ENCODE results near the gene THOC3.
A peak's percentile ranks its signal among the peaks of the same experiment; 100 is the strongest.
"Not testable (repeated sequence)": the region's sequence is repeated elsewhere in the genome, so short reads cannot be mapped to it uniquely, and the experiment has no call there.

THOC3 gene, protein sequence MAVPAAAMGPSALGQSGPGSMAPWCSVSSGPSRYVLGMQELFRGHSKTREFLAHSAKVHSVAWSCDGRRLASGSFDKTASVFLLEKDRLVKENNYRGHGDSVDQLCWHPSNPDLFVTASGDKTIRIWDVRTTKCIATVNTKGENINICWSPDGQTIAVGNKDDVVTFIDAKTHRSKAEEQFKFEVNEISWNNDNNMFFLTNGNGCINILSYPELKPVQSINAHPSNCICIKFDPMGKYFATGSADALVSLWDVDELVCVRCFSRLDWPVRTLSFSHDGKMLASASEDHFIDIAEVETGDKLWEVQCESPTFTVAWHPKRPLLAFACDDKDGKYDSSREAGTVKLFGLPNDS

DNA sequence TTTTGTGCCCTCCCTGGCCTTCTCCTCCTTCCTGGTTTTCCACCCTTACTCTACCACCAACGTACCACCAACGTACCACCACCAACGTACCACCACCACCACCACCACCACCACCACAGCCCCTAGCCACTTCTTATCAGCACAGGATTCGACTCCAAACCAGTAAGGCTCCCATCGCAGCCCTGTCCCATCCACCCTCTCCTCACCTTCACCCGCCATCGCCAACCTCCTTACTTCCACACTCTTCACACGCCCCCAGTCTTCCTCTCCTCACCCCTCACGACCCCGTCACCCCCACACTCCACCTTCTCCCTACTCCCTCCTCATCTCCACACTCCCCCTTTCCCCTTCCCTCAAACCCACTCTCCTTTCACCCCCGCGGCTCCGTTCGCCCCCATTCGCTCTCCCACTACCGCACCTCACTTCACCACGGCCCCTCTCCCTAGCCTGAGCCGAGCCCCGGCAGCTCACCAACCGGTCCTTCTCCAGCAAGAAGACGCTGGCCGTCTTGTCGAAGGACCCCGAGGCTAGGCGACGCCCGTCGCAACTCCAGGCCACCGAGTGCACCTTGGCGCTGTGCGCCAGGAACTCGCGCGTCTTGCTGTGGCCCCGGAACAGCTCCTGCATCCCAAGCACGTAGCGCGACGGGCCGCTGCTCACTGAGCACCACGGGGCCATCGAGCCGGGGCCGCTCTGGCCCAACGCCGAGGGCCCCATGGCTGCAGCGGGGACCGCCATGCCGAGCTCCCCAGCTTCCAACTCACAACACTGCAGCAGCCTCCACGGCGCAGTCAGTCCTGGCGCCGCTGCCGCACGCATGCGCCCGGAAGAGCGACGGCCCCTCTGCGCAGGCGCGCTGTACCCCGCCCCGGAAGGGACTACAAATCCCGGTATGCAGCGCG, at the start of gene THOC3:
Gene THOC3 (minus strand): TSS at position 845 of the 902 bp plus-strand sequence. CDS start 107 bp downstream, at position 738.
- peak; percentile 60 to 64 for DNase-seq (ENCODE audit: low read depth in 1 of 2, low spot score in 1 of 2)

DNA sequence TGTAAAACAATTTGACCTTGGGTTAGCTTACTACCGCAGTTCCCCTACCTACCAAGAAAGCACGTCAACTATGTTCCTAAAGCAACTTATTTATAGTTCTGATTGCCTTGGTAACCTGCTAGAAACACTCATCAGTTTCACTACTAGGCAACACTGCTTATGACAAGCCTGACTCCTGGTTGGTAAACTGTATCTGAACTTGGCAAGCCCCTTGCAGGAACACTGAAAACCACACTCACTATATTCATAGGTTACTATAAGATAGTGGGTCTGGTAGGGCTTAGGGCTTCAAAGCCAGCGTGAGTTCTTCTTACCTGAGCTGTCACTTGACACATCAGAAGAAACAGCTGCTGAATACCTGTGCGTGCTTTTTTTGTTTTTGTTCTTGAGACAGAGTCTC, 49.2 kb upstream of the THOC3 start:
- not testable (repeated sequence) for DNase-seq (ENCODE audit: low read depth in 1 of 2, low spot score in 1 of 2)

DNA sequence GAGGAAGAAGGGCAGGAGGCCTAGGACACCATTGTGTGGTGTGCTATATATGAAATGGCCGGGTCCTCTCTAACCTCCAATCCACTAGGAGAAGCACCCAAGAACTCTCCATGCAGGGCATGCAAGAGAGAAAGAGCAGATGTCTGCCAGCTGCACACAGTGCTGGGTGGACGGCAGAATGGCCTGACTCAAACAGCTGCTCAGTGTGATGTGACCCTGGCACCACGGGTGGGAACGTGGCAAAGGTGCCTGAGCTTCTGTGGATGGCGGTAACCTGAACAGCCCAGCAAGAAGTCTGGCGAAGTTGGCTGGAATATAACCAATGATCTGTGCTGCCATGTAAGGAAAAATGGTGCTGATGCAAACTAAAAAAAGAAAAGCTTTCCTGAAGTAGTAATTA, 46.2 kb upstream of the THOC3 start:
- not testable (repeated sequence) for DNase-seq (ENCODE audit: low read depth in 1 of 2, low spot score in 1 of 2)

DNA sequence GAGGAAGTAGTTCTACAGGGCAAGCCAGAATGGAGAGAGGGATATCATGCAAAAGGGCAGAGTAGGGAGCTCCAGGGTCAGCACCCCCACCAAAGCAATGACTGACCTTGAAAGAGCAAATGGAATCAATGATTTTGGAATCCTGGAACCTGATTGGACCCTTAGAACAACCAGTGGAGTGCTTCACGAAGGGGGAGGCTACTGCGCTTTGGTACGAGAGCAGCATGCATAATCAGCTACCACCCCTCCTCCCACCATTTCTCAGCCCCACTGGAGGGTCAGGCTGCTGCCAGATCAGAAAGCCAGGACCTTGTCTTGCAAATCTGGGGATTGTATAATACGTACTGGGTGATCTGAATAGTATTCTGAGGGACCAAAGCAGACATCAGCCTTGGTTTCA, 43.0 kb upstream of the THOC3 start:
- DNase-seq (ENCODE audit: low read depth in 1 of 2, low spot score in 1 of 2) = not testable (repeated sequence)

DNA sequence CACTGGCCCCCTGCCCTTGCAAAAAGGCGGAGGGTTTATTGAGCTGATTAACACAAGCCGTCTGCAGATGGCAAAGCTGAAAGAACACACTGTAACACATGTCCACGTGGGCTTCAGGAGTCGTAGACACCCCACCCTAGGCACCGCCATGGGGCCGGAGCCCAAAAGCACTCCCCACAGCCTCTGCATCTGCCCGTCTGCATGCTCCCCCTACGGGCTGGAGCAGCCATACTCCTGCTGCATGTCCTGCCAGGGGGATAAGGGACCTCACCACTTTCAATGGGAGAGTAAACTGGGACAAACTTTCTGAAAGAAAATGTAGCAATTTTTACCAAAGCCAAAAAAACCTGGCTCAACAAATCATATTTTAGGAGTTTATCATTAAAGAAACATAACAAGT, 42.1 kb upstream of the THOC3 start:
- DNase-seq (ENCODE audit: low read depth in 1 of 2, low spot score in 1 of 2) = not testable (repeated sequence)

DNA sequence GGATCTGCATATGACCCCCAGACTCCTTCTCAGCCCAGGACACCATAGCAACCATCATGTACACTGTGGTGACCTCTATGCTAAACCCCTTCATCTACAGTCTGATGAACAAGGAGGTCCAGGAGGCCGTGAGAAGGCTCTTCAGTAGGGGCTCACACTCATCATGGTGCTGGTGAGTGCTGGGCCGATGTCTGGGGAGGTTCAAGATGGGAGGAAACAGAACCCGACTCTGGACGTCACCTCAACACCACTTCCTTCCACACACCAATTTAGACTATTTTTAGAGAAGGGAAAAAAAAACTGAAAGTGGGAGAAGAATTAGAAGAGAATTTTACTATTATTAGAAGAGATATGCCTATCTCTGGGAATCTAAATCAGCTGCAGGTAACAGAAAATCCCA, 39.1 kb upstream of the THOC3 start:
- DNase-seq (ENCODE audit: low read depth in 1 of 2, low spot score in 1 of 2) = not testable (repeated sequence)

DNA sequence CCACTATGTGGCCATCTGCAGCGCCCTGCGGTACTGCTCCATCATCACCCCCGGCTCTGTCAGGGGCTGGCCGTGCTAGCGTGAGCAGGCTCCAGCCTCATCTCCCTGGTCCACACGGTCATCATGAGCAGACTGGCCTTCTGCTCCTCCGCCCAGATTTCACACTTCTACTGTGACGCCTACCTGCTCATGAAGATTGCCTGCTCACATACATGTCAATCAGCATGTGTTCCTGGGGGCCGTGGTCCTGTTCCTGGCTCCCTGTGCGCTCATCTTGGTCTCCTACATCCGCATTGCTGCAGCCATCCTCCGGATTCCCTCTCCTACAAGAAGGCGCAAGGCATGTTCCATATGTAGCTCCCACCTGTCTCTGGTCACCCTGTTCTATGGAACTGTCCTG, 38.7 kb upstream of the THOC3 start:
- not testable (repeated sequence) for DNase-seq (ENCODE audit: low read depth in 1 of 2, low spot score in 1 of 2)

DNA sequence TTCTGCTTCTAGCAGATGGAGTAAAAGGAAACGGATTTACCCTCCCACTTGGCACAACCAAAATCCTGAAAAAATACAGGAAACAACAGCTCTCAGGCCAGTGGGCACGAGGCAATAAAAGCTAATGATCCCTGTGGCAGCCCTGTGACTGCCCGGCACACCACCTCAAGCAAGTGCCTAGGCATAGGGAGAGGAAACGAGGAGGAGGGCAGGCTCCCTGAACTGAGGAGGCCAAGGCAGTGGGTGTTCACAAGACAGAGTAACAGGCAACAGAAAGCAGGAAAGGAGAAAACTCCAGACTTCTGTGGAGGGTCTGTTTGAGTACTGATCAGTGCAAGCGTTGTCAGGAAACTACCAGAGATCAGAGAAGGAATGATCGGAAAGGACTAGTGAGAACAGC, 29.9 kb upstream of the THOC3 start:
- not testable (repeated sequence) for DNase-seq (ENCODE audit: low read depth in 1 of 2, low spot score in 1 of 2)

DNA sequence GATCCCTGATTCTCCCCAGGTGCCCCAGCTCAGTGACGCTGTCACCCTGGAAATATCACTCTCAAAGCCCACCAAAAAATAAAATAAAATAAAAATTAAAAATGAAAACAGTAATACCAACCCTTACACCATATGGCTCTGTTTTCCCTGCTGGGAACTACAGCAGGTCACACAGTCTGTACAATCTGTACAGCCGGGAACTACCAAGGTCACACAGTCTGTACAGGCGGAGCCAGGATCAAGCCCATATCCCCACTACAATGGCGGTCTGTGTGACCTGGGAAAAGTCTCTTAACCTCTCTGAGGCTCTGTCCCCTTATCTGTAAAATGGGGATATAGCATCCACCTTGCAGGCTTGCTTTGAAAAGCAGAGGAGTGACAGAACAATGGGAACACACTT, 29.4 kb upstream of the THOC3 start:
- DNase-seq (ENCODE audit: low read depth in 1 of 2, low spot score in 1 of 2) = not testable (repeated sequence)

DNA sequence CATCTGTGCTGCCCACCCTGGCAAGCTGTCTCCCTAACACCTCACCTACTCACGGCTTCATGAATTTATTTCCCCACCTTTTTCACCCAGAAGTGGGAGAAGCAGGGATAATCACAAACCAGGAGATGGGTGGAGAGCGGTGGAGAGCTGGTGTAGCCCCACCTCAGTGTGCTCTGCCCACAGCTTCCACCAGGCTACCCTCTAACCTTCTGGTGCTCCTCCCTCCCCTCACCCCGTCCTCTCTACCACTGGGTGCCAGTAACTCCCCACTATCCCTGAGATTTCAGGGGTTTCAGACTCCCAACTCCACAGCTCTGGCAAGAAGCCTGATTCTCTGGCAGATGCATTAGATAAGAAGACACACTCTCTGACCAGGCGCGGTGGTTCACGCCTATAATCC, 28.7 kb upstream of the THOC3 start:
- not testable (repeated sequence) for DNase-seq (ENCODE audit: low read depth in 1 of 2, low spot score in 1 of 2)

DNA sequence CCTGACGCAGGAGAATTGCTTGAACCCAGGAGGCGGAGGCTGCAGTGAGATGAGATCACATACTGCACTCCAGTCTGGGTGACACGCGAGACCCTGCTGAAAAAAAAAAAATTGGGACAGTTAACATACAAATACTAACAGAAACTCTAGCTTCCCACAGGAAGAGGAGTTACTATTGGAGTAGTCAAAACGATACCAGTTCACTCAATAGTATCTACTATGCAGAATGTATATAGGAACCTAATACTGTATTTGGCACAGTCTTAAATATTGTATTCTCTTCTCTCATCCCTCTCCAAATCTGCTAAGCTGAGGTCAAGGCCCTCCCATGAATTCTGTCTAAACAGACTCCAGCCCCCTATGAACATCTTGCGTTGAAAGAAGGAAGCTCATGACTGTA, 27.4 kb upstream of the THOC3 start:
- not testable (repeated sequence) for DNase-seq (ENCODE audit: low read depth in 1 of 2, low spot score in 1 of 2)

DNA sequence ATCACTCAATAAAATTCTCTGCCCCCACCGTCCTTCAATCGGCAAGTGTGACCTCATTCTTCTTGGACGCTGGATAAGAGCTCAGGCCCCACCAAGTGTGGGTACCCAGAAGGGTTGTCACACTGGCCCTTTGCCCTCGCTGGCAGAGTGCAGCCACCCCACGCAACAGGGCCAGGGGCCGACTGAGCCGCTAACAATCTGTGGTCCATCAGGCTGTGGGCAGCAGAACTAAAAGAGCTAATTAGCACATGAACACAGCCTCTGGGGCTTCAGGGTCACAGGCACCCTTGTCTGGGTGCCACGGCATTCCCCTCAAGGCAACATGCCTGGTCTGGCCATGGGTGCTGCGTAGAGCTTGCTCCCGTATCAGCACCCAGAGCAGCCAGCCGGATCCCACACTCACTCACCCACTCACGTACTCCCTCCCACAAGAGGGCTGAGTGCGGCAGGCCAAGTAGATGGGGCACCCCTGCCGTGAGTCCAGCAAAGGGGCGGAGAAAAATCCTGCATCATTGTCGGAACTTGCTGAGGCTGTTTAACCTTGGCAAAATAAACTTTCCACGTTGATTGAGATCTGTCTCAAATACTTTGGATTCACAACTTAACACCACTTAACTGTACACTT, 11.4 kb upstream of the THOC3 start:
- DNase-seq (ENCODE audit: low read depth in 1 of 2, low spot score in 1 of 2) = not testable (repeated sequence)

DNA sequence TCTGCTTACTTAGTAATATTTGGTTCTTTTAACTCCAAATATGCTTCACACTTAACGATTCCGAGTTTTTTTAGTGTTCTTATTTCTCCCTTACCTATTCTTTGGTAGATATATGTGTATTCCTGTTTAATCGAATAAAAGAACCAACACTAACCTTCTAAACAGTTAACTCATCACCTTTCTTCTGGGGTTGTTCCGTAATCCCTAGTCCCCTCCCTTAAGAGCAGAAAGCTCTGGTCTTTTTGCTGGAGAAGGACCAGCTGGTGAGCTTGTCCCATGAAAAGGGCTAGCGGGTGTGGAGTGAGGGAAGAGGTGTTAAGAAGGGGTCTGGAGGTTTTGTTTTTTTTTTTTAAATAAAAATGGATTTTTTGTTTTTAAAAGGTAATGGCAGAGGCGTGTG, 266 bp upstream of the THOC3 start:
- DNase-seq (ENCODE audit: low read depth in 1 of 2, low spot score in 1 of 2) = not testable (repeated sequence)

DNA sequence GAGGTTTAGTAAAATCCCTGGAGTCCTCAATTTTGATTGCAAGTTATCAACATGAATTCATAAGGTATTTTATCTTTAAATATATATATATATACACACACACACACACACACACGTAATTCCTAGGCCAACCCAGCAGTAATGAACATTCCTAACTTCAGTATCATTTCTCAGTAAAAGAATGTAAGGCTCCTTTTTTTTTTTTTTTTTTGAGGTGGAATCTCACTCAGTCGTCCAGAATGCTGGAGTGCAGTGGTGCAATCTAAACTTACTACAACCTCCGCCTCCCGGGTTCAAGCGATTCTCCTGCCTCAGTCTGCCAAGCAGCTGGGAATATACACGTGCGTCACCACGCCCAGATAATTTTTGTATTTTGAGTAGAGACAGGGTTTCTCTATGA, 5.8 kb downstream of the THOC3 start:
- not testable (repeated sequence) for DNase-seq (ENCODE audit: low read depth in 1 of 2, low spot score in 1 of 2)

DNA sequence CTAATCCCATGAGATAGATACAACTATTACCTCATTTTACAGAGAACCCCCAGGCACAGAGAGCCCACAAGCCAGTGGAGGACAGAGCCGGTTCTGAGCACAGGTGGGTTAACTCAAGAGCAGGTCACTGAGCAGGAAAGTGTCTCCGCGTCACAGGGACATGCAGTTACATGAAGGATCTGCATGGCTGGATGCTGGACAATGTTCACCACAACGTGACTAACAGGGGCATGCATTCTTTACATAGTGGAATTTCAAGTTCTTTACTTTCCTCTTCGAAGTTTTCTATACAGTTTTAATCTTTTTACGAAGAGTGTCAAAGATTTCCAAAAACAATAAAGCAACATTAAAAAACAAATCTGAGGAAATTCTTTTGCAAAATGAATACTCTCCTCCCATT, 7.9 kb downstream of the THOC3 start:
- not testable (repeated sequence) for DNase-seq (ENCODE audit: low read depth in 1 of 2, low spot score in 1 of 2)

DNA sequence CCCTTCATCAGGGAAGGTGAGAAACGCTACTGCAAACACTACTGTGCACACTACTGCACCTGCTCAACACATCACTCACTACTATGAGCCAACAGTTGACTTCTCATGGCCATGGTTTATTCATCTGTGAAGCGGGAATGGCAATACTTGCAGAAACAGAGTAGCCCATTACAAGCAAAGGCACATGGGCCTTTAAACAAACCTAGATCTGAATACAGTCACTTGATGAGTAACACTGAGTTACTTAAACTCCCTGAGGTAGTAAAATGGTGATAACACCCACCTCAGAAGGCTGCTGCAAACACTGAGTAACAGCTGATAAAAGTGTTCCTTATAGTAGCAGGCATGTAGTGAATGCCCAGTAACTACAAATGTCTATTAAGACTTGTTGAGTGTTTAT, 9.6 kb downstream of the THOC3 start:
- DNase-seq (ENCODE audit: low read depth in 1 of 2, low spot score in 1 of 2) = not testable (repeated sequence)

DNA sequence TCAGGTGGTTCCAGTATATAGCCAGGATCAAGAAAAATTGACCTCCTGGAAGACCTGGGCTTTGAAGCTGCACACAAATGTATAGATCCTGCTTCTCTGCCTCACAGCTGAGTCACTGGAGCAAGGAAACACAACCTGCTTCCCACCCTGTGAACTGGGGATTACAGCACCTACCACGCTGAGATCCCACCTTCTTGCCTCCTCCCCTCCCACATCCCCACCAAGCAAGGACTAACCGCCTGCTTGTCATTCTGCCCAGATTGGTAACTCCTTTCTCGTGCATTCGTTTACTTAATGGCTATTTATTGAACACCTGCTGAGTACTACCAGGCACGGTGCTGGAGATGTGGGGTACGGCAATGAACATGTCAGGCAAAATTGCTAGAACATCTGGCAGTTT, 14.0 kb downstream of the THOC3 start:
- DNase-seq (ENCODE audit: low read depth in 1 of 2, low spot score in 1 of 2) = not testable (repeated sequence)

DNA sequence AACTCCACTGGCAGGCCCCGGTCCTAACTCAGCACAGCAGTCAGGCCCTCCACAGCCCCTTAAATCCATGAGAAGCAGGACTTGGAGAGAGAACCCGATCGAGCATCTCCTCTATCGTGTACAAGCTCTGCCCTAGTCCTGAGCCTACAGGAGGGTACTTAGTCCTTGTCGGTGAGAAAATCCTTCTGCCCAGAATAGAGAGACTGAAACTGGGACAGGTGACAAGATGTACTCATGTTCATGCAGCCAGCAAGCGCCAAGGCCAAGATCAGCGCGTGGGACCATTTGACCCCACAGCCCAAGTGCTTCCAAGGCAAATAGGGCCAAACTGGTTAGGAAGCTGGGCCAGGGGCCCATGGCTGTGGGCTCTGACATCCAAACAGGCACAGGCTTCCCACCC, 15.3 kb downstream of the THOC3 start:
- not testable (repeated sequence) for DNase-seq (ENCODE audit: low read depth in 1 of 2, low spot score in 1 of 2)

DNA sequence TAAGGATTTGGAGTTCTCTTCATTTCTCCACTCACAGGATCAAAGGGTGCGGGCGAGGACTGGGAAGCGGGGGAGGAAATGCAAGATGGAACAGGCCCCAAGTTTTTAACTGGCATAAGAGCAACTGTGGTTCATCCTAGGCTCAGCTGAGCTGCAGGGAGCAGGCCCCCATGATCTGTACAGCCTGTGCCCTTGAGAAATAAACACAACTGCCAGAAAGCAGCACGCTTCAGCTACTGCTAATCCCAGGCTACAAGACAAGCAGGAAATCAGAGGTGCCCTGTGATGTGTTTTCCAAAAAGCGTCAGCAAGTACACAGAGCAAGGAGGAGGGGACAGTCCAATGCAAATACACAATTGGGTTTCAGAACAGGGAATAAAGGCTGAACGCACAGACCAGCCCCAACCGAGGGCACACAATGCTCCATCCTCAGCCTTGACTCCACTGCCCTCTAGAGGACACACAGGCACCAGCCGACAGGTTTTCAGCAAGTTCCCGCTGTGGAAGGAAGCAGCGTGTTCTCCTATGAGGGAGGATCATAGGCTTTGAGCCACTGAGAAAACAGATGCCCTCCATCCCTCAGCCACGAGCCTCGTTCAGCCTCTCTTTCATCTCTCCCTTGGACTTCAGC, 16.7 kb downstream of the THOC3 start:
- DNase-seq (ENCODE audit: low read depth in 1 of 2, low spot score in 1 of 2) = not testable (repeated sequence)

DNA sequence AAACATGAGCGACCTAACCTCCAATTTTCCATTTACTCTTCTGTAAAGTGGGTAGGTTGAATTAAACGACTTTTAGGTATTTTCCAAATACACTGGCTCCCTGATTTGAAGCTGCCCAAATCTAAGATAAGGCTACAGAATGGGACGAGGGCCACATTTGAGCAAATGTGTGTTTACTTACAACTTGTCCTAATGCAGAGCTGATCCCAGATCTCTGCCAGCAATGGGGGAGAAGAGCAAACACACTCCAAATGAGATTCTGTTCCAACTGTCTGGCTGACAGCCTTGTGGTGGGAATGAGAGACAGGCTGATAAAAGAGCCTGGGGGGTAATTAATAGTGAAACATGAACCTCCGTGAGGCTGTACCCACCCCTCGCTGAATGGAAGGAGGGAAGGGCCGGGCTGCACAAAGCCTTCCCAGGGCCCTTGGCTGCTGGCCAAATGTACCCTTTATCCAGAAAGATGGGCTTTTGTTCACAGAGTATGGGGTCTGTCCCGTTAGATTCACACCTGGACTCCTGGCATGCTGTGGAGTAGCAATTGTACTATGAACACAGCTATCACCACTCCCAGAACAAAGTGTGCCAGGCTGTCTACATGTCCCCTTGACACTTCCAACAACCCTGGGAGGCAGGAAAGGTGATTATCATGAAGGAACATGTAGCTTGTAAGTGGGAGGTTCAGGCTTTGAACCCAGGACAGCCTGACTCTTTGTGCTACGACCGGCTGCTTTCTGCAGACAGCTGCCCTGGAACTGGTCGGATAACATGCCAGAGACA, 19.6 kb downstream of the THOC3 start:
- DNase-seq (ENCODE audit: low read depth in 1 of 2, low spot score in 1 of 2) = not testable (repeated sequence)

Measured in stimulated activated CD4-positive, alpha-beta T cell treated with anti-CD3 and anti-CD28 coated beads, Interleukin-15, amount 100 ng/mL, for 1 hour (primary cell).